ENCODE data around the gene TWIST1. TPM values are rescaled to one million over a fixed set of nuclear protein-coding genes. Genes with fewer than 3 reads are reported as not detected.
A peak's percentile ranks its signal among the peaks of the same experiment; 100 is the strongest.

The TWIST1 gene
- polyA plus RNA-seq, 1 of the 3 experiments (the other 2 are of a cell fraction), result 170 TPM

GRCh38 chr7:19104811-19105210 is 12.6 kb downstream of the TWIST1 start:
- no peaks in the 10 kb centered on the region for H3K27me3 ChIP-seq (ENCODE audit: insufficient read depth)
- peaks cover 100% of the 10 kb centered on the region for H3K79me2 ChIP-seq (ENCODE audit: insufficient read depth)
- POLR2A ChIA-PET, result interaction anchor here (0.8 to 7.2 kb wide), 3 partner anchors 13 to 300 kb away, joined by 3 to 151 read pairs (median 46); partner anchors contain the start of gene TWIST1
- peaks cover 40% of the 10 kb centered on the region for H3F3A ChIP-seq (replicated peaks; ENCODE audit: insufficient read depth)
- H3K4me1 ChIP-seq (ENCODE audit: control insufficient read depth in 1 of 2, insufficient read depth in 2 of 2, low read depth in 1 of 2, low read length in 1 of 2), result peaks cover 13 to 92% of the 10 kb centered on the region in 2 experiments; a peak in 3 of 4 replicates
- peak overlapping the region in 1 of 2 experiments; percentile 6; a peak in 2 of 4 replicates for H3K4me3 ChIP-seq (ENCODE audit: low read depth in 2 of 2, low read length in 1 of 2)
- no peak overlapping the region for H2AFZ ChIP-seq (ENCODE audit: low read depth)
- peak overlapping the region; percentile 88 for H3K4me2 ChIP-seq
- H3K9me2 ChIP-seq, result no peaks in the 10 kb centered on the region
- H4K20me1 ChIP-seq (ENCODE audit: insufficient read depth), result no peaks in the 10 kb centered on the region
- 86% methylated on average over 4 of the region's 4 CpGs for WGBS (ENCODE audit: low lambda C conversion rate)
- peak overlapping the region; percentile 95; the same call in 1 of the 2 replicates for H3K9ac ChIP-seq
- TF ChIP-seq USF1 (IDR thresholded peaks at IDR 0.05; ENCODE audit: borderline replicate concordance, low read depth), result no peak
- TF ChIP-seq MXI1 (IDR thresholded peaks at IDR 0.05; ENCODE audit: low read depth, low read length), result no peak
- no peak for TF ChIP-seq USF2 (IDR thresholded peaks at IDR 0.05; ENCODE audit: borderline replicate concordance, low read depth, low read length)
- no peak for TF ChIP-seq MAX (IDR thresholded peaks at IDR 0.05; ENCODE audit: low read depth)
- DNase-seq, result no peak
- no peaks in the 10 kb centered on the region for H3K9me3 ChIP-seq
- peak overlapping the region; percentile 96 to 100 for H3K27ac ChIP-seq (ENCODE audit: low read depth in 2 of 2, low read length in 1 of 2)
- peaks cover 0 to 44% of the 10 kb centered on the region in 2 experiments for H3K36me3 ChIP-seq (replicated peaks in 1 of 2; ENCODE audit: control insufficient read depth in 1 of 2, insufficient read depth in 2 of 2, low read length in 1 of 2)
- CTCF ChIA-PET, result interaction anchor here (1.2 to 7.5 kb wide), 5 partner anchors 9 to 560 kb away, joined by 3 to 92 read pairs (median 4); partner anchors contain the start of gene TWIST1

- H3K4me2 ChIP-seq, result peak overlapping the region; percentile 76
- H2AFZ ChIP-seq (ENCODE audit: low read depth), result no peak overlapping the region
- TF ChIP-seq GABPA (IDR thresholded peaks at IDR 0.05; ENCODE audit: low read depth) (no peak), FOXM1 (IDR thresholded peaks at IDR 0.05; ENCODE audit: low read depth) (no peak), MXI1 (IDR thresholded peaks at IDR 0.05; ENCODE audit: low read depth, low read length) (no peak), REST (IDR thresholded peaks at IDR 0.05; ENCODE audit: low read depth, low read length) (no peak), MAX (IDR thresholded peaks at IDR 0.05; ENCODE audit: low read depth) (0 out of 2 replicates have a peak, but pooled peaks have one; percentile 18)
- H3K9me3 ChIP-seq, result no peaks in the 10 kb centered on the region
- ChIA-PET CTCF (interaction anchor here (0.6 to 1.2 kb wide), 3 partner anchors 12 to 512 kb away, joined by 3 to 4 read pairs (median 4); no protein-coding TSS in a partner anchor), POLR2A (no interaction called here)
- WGBS (ENCODE audit: low lambda C conversion rate), result 72% methylated on average over 4 of the region's 4 CpGs
- no peaks in the 10 kb centered on the region for H4K20me1 ChIP-seq (ENCODE audit: insufficient read depth)
- H3K9ac ChIP-seq, result no peak overlapping the region
- H3K27me3 ChIP-seq (ENCODE audit: insufficient read depth), result no peaks in the 10 kb centered on the region
- peaks cover 100% of the 10 kb centered on the region for H3K79me2 ChIP-seq (ENCODE audit: insufficient read depth)
- H3K4me1 ChIP-seq (ENCODE audit: control insufficient read depth in 1 of 2, insufficient read depth in 2 of 2, low read depth in 1 of 2, low read length in 1 of 2), result peaks cover 9 to 93% of the 10 kb centered on the region in 2 experiments; a peak in 3 of 4 replicates
- no peak for DNase-seq
- peaks cover 31% of the 10 kb centered on the region for H3F3A ChIP-seq (replicated peaks; ENCODE audit: insufficient read depth)
- no peaks in the 10 kb centered on the region for H3K9me2 ChIP-seq
- peak overlapping the region; percentile 79 to 96 for H3K27ac ChIP-seq (ENCODE audit: low read depth in 2 of 2, low read length in 1 of 2)
- H3K36me3 ChIP-seq (replicated peaks in 1 of 2; ENCODE audit: control insufficient read depth in 1 of 2, insufficient read depth in 2 of 2, low read length in 1 of 2), result peaks cover 0 to 38% of the 10 kb centered on the region in 2 experiments
- no peak overlapping the region for H3K4me3 ChIP-seq (ENCODE audit: low read depth in 2 of 2, low read length in 1 of 2)
These were observed 14.6 kb downstream of the TWIST1 start for GRCh38 chr7:19102884-19103283.

All from SK-N-SH (cell line).